ENCODE measurements around the gene TMEM123.

- no peak for TF ChIP-seq CTCF (conservative IDR thresholded peaks at IDR 0.05 in 1 of 2, IDR thresholded peaks at IDR 0.05 in 1 of 2; ENCODE audit: extremely low read depth in 1 of 2, insufficient read depth in 1 of 2, low read depth in 1 of 2, low read length in 2 of 2)
- no peak for TF ChIP-seq EZH2 (IDR thresholded peaks at IDR 0.05; ENCODE audit: borderline replicate concordance, low read length)
Measured at GRCh38 chr11:102499931-102500330, 47.4 kb upstream of the TMEM123 start.

Data from mammary epithelial cell (primary cell).